GM23338 (cell line): ENCODE results near the gene NPDC1. TPM values are rescaled to one million over a fixed set of nuclear protein-coding genes. Genes with fewer than 3 reads are reported as not detected.

Source experiments
- ATAC-seq: fragments of 200-7000 bp; cut with Tn5 transposase; 3 replicates; pipeline ENCODE4 v1.9.1; 2020
- DNase-seq: peaks from one replicate; pipeline ENCODE4 v3.0.0-alpha.2; 2015; ENCODE audit warnings: low spot score
- H2AFZ ChIP-seq: fragments of 200-600 bp; sonication (generic); 2 replicates; pipeline ENCODE4 v1.8.0; 2016; ENCODE audit warnings: antibody characterized with exemption, mild to moderate bottlenecking, moderate library complexity
- H3F3A ChIP-seq: fragments of 200-600 bp; sonication (generic); replicated peaks from 2 replicates; pipeline ENCODE4 v1.8.0; 2017; ENCODE audit warnings: antibody characterized with exemption, mixed run types, low read depth
- H3K27ac ChIP-seq: fragments of 200-600 bp; sonication (generic); 2 replicates; pipeline ENCODE4 v1.6.1; 2016; ENCODE audit warnings: low read depth
- H3K27me3 ChIP-seq: fragments of 200-600 bp; sonication (generic); 2 replicates; pipeline ENCODE4 v1.8.0; 2016; ENCODE audit warnings: mild to moderate bottlenecking, mixed run types, moderate library complexity; ENCODE audit not compliant: insufficient read depth
- H3K36me3 ChIP-seq: fragments of 200-600 bp; sonication (generic); 2 replicates; pipeline ENCODE4 v1.8.0; 2016; ENCODE audit warnings: mild to moderate bottlenecking; ENCODE audit not compliant: insufficient read depth
- H3K4me1 ChIP-seq: fragments of 200-600 bp; sonication (generic); 2 replicates; pipeline ENCODE4 v1.8.0; 2016; ENCODE audit warnings: mild to moderate bottlenecking, moderate library complexity; ENCODE audit not compliant: insufficient read depth
- H3K4me2 ChIP-seq: fragments of 200-600 bp; sonication (generic); 2 replicates; pipeline ENCODE4 v1.7.1; 2017; ENCODE audit warnings: mixed run types
- H3K4me3 ChIP-seq: fragments of 200-600 bp; sonication (generic); 2 replicates; pipeline ENCODE4 v1.6.1; 2016; ENCODE audit warnings: mixed run types
- H3K79me2 ChIP-seq: fragments of 200-600 bp; sonication (generic); replicated peaks from 2 replicates; pipeline ENCODE4 v1.8.0; 2017; ENCODE audit warnings: mild to moderate bottlenecking; ENCODE audit not compliant: insufficient read depth
- H3K9me2 ChIP-seq: fragments of 200-600 bp; sonication (generic); 2 replicates; pipeline ENCODE4 v1.8.0; 2017; ENCODE audit not compliant: insufficient read depth
- H4K20me1 ChIP-seq: fragments of 200-600 bp; sonication (generic); replicated peaks from 2 replicates; pipeline ENCODE4 v1.8.0; 2017; ENCODE audit warnings: mild to moderate bottlenecking; ENCODE audit not compliant: insufficient read depth
- H3K27ac Mint-ChIP-seq: 2 replicates; pipeline ENCODE4 v1.8.0; 2020; ENCODE audit warnings: inconsistent platforms, mild to moderate bottlenecking, moderate library complexity, mixed read lengths
- H3K27me3 Mint-ChIP-seq: 3 replicates; pipeline ENCODE4 v1.8.0; 2022; ENCODE audit warnings: low read depth, mild to moderate bottlenecking, moderate library complexity, mixed read lengths, inconsistent platforms; ENCODE audit not compliant: insufficient read depth, poor library complexity
- H3K36me3 Mint-ChIP-seq: 3 replicates; pipeline ENCODE4 v1.8.0; 2021; ENCODE audit warnings: low read depth, mild to moderate bottlenecking, inconsistent platforms, moderate library complexity, mixed read lengths
- H3K4me1 Mint-ChIP-seq: 3 replicates; pipeline ENCODE4 v1.8.0; 2020; ENCODE audit warnings: mild to moderate bottlenecking, inconsistent platforms, mixed read lengths
- H3K4me3 Mint-ChIP-seq: 3 replicates; pipeline ENCODE4 v1.8.0; 2021; ENCODE audit warnings: moderate library complexity, mild to moderate bottlenecking, inconsistent platforms, mixed read lengths
- H3K9me3 Mint-ChIP-seq: 3 replicates; pipeline ENCODE4 v1.8.0; 2020; ENCODE audit warnings: moderate library complexity, mild to moderate bottlenecking, inconsistent platforms, mixed read lengths
- CREB1 ChIP-seq: fragments of 250-450 bp; sonication (Bioruptor Pico); IDR thresholded peaks from 2 replicates; pipeline ENCODE4 v1.5.0; 2020; ENCODE audit warnings: low read depth, mild to moderate bottlenecking, moderate library complexity
- EZH2 ChIP-seq: fragments of 200-600 bp; sonication (generic); IDR thresholded peaks from one replicate; pipeline ENCODE4 v1.8.0; 2017; ENCODE audit warnings: antibody characterized with exemption, mild to moderate bottlenecking, low read depth; ENCODE audit not compliant: unreplicated experiment
- JUNB ChIP-seq: IDR thresholded peaks from one replicate; pipeline ENCODE4 v1.6.1; 2016; ENCODE audit warnings: antibody characterized with exemption; ENCODE audit not compliant: unreplicated experiment
- NANOG ChIP-seq: IDR thresholded peaks from 2 replicates; pipeline ENCODE4 v1.6.1; 2016; ENCODE audit warnings: antibody characterized with exemption, borderline replicate concordance
- POLR2AphosphoS5 ChIP-seq: IDR thresholded peaks from 2 replicates; pipeline ENCODE4 v1.6.1; 2016; ENCODE audit warnings: antibody characterized with exemption, low read depth
- REST ChIP-seq: IDR thresholded peaks from one replicate; pipeline ENCODE4 v1.6.1; 2018; ENCODE audit warnings: antibody characterized with exemption; ENCODE audit not compliant: unreplicated experiment
- STAT1 ChIP-seq: IDR thresholded peaks from one replicate; pipeline ENCODE4 v1.6.1; 2016; ENCODE audit warnings: antibody characterized with exemption; ENCODE audit not compliant: unreplicated experiment
- ZNF114 ChIP-seq: fragments of 250-450 bp; sonication (Bioruptor Pico); IDR thresholded peaks from 2 replicates; pipeline ENCODE4 v1.5.0; 2020; ENCODE audit warnings: mild to moderate bottlenecking, moderate library complexity
- ZNF331 ChIP-seq: fragments of 250-450 bp; sonication (Bioruptor Pico); IDR thresholded peaks from 2 replicates; pipeline ENCODE4 v1.5.0; 2020; ENCODE audit warnings: low read depth, mild to moderate bottlenecking, moderate library complexity
- ZNF462 ChIP-seq: fragments of 250-450 bp; sonication (Bioruptor Pico); IDR thresholded peaks from 2 replicates; pipeline ENCODE4 v1.5.0; 2020; ENCODE audit warnings: mild to moderate bottlenecking, moderate library complexity
- polyA plus RNA-seq: library from polyadenylated mRNA; unstranded; fragments of >200 nt; fragmentation: Nextera tagmentation; extraction: Ambion mirVana; gene quantifications from 2 replicates; pipeline ENCODE4 v1.2.1, GENCODE V29; 2016
- total RNA-seq: library from RNA; depleted of rRNA; stranded (reverse); fragments of >200 nt; shearing (Covaris generic); gene quantifications from 2 replicates; pipeline ENCODE4 v1.2.3, GENCODE V29; 2014
- TF ChIP-seq, protein P1 (sequence below): IDR thresholded peaks from 2 replicates; pipeline ENCODE4 v1.6.1; 2016; ENCODE audit warnings: antibody characterized with exemption

Gene NPDC1
- total and polyA plus RNA-seq, 2 experiments from 2014 or later = 34.3 to 35.5 TPM

DNA sequence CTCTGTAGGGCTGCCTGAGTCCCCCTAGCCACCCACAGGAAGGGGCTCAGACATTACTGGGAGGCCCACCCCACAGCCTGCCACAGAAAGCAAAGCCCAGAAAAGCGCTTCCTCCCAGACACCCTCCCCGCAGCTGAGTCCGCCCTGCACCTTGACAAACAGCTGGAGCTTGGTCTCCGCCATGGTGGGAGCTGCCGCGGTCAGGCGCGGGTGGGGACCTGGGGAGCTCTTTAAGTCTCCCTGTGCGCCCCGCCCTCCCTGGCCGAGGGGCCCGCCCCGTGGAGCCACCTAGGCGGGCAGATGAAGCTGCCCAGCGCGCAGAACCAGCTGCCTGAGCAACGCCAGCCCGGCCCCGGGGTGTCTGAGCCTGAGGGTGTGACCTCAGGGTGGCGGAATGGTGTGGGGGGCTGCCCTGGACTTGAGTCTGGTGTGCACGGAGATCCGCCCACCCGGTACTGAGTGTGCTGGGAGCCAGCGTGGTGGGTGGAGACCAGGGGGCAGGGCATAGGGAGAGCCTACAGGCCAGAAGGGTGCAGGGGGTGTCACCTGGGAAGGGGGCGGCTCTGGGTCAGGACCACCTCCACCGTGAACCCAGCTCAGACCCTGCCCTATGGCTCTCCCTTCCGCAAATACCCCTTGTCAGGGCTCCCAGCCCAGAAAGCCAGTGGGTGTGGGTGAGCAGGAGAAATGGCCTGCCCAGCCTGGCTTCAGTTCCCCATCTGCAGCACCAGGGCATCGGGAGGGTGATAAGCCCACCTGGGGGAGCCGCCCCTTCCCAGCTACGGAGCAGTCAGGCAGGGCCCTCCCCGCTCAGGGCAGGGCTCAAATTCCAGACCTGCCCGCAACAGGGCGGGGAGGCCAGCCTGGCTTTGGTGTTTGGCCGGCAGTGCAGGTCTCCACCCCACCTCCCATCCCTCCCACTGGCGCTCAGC is 49.4 kb downstream of the NPDC1 start, which contains the start of gene CLIC3 (continued):
- no peak for TF ChIP-seq POLR2AphosphoS5
- no peak for TF ChIP-seq STAT1
- no peak for TF ChIP-seq ZNF462

DNA sequence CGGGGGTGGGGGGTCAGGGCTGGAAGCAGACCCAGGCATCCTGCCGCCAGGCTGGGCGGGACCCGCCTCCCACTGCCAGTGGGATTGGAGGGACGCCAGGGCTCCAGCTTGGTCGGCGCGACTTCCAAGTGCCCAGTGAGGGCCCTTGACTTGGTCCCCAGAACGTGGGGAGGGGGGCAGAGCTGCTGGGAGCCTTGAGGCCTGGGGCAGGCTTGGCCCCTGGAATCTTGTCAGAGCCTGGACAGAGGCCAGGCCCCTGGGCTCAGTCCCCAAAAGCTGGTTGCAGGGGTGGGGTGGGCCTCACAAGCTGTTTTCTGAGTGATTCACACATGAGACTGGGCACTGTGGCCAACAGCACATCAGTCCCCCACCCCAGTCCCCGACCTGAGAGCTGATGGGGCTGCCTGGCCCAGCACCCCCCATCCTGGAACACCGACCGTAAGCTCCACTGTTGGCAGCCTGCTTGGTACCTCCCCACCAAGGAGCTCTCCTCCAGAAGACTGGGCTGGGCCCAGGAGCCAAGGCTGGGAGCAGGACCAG is 50.1 kb downstream of the NPDC1 start:
- DNase-seq (no peak), ATAC-seq (no peak)
- H3K4me3 ChIP-seq = no peak overlapping the region
- peak overlapping the region; percentile 67; the same call in 1 of the 2 replicates for H3K4me2 ChIP-seq
- no peaks in the 10 kb centered on the region for H3K36me3 ChIP-seq
- Mint-ChIP-seq H3K4me1 (peaks cover 3% of the 10 kb centered on the region), H3K4me3 (no peak overlapping the region), H3K27me3 (peaks cover 22% of the 10 kb centered on the region), H3K9me3 (peaks cover 5% of the 10 kb centered on the region), H3K27ac (no peak overlapping the region), H3K36me3 (no peaks in the 10 kb centered on the region; the same call in 2 of the 3 replicates)
- H3K9me2 ChIP-seq = no peaks in the 10 kb centered on the region
- H2AFZ ChIP-seq = no peak overlapping the region
- peaks cover 6% of the 10 kb centered on the region; the same call in 1 of the 2 replicates for H3K4me1 ChIP-seq
- H4K20me1 ChIP-seq = no peaks in the 10 kb centered on the region
- no peaks in the 10 kb centered on the region for H3K79me2 ChIP-seq
- no peak overlapping the region for H3K27ac ChIP-seq
- H3F3A ChIP-seq = no peaks in the 10 kb centered on the region
- peaks cover 44% of the 10 kb centered on the region for H3K27me3 ChIP-seq
- TF ChIP-seq, protein P1, sequence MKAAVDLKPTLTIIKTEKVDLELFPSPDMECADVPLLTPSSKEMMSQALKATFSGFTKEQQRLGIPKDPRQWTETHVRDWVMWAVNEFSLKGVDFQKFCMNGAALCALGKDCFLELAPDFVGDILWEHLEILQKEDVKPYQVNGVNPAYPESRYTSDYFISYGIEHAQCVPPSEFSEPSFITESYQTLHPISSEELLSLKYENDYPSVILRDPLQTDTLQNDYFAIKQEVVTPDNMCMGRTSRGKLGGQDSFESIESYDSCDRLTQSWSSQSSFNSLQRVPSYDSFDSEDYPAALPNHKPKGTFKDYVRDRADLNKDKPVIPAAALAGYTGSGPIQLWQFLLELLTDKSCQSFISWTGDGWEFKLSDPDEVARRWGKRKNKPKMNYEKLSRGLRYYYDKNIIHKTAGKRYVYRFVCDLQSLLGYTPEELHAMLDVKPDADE = no peak
- TF ChIP-seq EZH2 = no peak
- TF ChIP-seq ZNF114 (CRISPR knock-in tag) = no peak
- TF ChIP-seq CREB1 (CRISPR knock-in tag) = no peak
- no peak for TF ChIP-seq NANOG
- no peak for TF ChIP-seq JUNB
- TF ChIP-seq POLR2AphosphoS5 = no peak
- TF ChIP-seq REST = no peak
- no peak for TF ChIP-seq STAT1
- TF ChIP-seq ZNF331 (CRISPR knock-in tag) = no peak
